DMS114 treated with DMSO at 0.1 percent for 48 hours (cell line): Measurements from ENCODE around the gene ITGB6.

Experiments
- DNase-seq: peaks from one replicate; lab custom pipeline; 2025; ENCODE audit not compliant: unreplicated experiment; lab: John Stamatoyannopoulos, UW

The ITGB6 gene

GRCh38 chr2:160221391-160222276 is 21.6 kb upstream of the ITGB6 start:
- DNase-seq: no peak

GRCh38 chr2:160220545-160221009 is 20.5 kb upstream of the ITGB6 start:
- no peak for DNase-seq

GRCh38 chr2:160220026-160220425 is 20.0 kb upstream of the ITGB6 start:
- DNase-seq: no peak

GRCh38 chr2:160214461-160215445 is 14.7 kb upstream of the ITGB6 start:
- no peak for DNase-seq

- no peak for DNase-seq
Measured at GRCh38 chr2:160213511-160213910, 13.4 kb upstream of the ITGB6 start.

- DNase-seq: no peak
Measured at GRCh38 chr2:160210599-160211138, 10.6 kb upstream of the ITGB6 start.

GRCh38 chr2:160209516-160209856 is 9.4 kb upstream of the ITGB6 start:
- DNase-seq: no peak

- DNase-seq: no peak
Measured at GRCh38 chr2:160208655-160209515, 8.8 kb upstream of the ITGB6 start.

GRCh38 chr2:160207804-160208654 is 8.0 kb upstream of the ITGB6 start:
- DNase-seq: no peak

- DNase-seq: no peak
Measured at GRCh38 chr2:160207271-160207670, 7.2 kb upstream of the ITGB6 start.

- DNase-seq: no peak
Measured at GRCh38 chr2:160206436-160206835, 6.4 kb upstream of the ITGB6 start.

GRCh38 chr2:160205505-160205904 is 5.4 kb upstream of the ITGB6 start:
- DNase-seq: no peak

GRCh38 chr2:160203422-160203821 is 3.4 kb upstream of the ITGB6 start:
- DNase-seq: no peak

- DNase-seq: no peak
Measured at GRCh38 chr2:160203007-160203406, 2.9 kb upstream of the ITGB6 start.

GRCh38 chr2:160201849-160202539 is 1.9 kb upstream of the ITGB6 start:
- no peak for DNase-seq

- no peak for DNase-seq
Measured at GRCh38 chr2:160200921-160201320, 849 bp upstream of the ITGB6 start.

- DNase-seq: no peak
Measured at GRCh38 chr2:160199053-160199452, 1.0 kb downstream of the ITGB6 start.

GRCh38 chr2:160197587-160197986 is 2.5 kb downstream of the ITGB6 start:
- no peak for DNase-seq

- DNase-seq: no peak
Measured at GRCh38 chr2:160194946-160195345, 5.1 kb downstream of the ITGB6 start.
